Activated CD4-positive, CD25-positive, alpha-beta regulatory T cell treated with anti-CD3 and anti-CD28 coated beads, Interleukin-2, amount 50 U/mL, for 24 hours (primary cell): Measurements from ENCODE around the gene AMH.

Experiments used
- ATAC-seq, 2 donors: fragments of 150-1000 bp; cut with Tn5 transposase; one replicate each; pipeline ENCODE4 v1.10.0; 2021; ENCODE audit warnings: mild to moderate bottlenecking in 1 of 2, moderate library complexity in 1 of 2

AMH gene

GRCh38 chr19:2288338-2288817, 39.3 kb downstream of the AMH start:
- no peak for ATAC-seq

GRCh38 chr19:2288818-2289713, 39.9 kb downstream of the AMH start:
- ATAC-seq = peak in 1 of 2 donors; percentile 2

- ATAC-seq = peak; percentile 54 to 71
Measured at GRCh38 chr19:2289714-2290435, 40.8 kb downstream of the AMH start.

GRCh38 chr19:2290441-2291184, 41.5 kb downstream of the AMH start:
- ATAC-seq = peak; percentile 22 to 30

- ATAC-seq = no peak
Measured at GRCh38 chr19:2291185-2291751, 42.1 kb downstream of the AMH start.

- ATAC-seq = no peak
Measured at GRCh38 chr19:2294687-2295335, 45.7 kb downstream of the AMH start.

GRCh38 chr19:2296141-2296540, 47.0 kb downstream of the AMH start:
- no peak for ATAC-seq

GRCh38 chr19:2300533-2300932, 51.4 kb downstream of the AMH start:
- ATAC-seq = no peak
